Stimulated activated CD8-positive, alpha-beta memory T cell treated with anti-CD3 and anti-CD28 coated beads, Interleukin-12 subunit alpha, Interleukin-12 subunit beta, amount 100 ng/mL, for 24 hours (primary cell): Measurements from ENCODE around the gene OPN1SW.

Experiments
- DNase-seq: peaks from one replicate; pipeline ENCODE4 v3.0.0-alpha.2; 2020; ENCODE audit errors: extremely low read depth

OPN1SW gene

DNA sequence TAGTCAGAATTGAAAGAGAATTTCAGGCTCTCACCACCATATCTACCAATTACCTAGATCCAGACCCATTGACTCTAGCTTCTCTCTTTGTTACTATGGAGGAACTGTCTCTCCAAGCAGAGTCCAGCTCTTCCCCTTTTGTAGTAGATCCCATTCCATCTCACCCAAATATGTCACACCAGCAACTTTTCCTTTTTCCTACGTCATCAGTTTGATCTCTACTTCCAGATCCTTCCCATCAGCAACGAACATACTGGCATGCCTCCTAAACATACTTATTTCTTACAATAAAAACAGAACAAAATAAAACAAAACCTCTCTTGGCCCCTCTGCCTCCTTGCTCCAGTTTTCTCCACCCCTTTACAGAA is 42.3 kb downstream of the OPN1SW start:
- no peak for DNase-seq

DNA sequence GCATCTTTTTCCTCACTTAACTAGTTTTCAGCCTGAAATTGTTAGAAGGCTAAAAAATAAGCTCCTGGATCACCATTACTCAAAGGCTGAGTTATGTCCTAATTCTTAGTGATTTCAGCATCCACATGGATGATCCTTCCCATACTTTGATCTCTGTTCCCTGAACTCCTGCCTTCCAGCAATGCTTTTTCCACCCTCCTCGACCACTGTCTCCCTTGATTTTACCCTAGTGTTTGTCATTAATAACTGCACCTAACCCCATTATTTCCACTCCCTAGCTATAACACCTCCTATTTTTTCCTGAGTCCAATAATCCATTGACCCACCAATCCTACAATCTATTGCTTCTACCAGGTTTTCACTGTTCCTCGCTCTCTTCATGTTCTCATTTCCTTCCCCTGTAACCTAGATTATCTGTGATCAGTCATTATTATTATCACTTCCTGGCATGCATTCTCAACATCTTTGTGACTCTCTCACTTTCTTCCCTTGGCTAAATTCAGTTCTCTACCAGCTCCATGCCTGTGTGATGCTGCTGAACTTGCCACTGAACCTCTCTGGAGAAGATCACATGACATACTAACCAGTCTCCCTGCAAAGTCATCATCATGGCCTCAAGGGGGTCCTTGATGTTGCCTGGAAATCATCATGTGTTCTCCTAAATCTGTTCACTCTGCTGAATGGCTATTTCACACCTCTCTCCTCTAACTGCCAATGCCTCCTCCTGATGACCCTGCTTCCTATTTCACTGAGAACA is 42.9 kb downstream of the OPN1SW start:
- no peak for DNase-seq

DNA sequence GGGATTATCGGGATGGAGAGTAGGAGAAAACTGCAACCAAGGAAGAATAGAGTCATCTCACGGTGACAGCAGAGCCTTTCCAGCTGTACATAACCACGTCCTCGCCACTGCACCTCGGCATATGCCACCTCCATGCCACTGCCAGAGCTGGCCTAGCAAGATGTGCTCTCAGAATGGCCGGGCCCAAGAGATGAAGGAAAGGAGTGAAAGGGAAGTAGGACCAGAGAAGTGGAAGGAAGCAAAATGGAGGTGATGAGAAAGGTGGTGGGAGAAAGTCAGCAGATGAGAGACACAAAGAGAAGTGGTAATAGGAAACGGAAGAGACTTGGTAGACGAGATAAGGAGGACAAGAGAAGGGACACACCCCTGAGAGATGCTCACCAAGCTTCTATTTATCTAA is 44.4 kb downstream of the OPN1SW start:
- no peak for DNase-seq

DNA sequence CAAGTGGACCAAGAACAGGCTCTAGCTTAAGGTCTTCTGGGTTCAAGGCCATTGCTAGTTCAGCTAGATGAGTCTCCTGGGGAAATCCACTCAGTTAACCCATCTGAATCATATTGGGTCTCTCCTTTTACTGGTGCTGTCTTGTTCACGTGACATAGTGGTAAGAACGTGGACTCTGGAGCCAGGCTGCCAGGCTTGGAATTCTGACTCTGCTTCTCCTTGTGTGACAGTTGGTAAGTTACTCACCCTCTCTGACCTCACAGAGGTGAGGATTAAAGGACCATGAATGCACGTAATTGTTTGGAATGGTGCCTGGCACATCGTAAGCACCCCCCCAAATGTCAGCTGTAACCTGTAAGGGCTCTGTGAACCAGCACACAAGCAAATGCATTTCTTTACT is 46.1 kb downstream of the OPN1SW start:
- no peak for DNase-seq

DNA sequence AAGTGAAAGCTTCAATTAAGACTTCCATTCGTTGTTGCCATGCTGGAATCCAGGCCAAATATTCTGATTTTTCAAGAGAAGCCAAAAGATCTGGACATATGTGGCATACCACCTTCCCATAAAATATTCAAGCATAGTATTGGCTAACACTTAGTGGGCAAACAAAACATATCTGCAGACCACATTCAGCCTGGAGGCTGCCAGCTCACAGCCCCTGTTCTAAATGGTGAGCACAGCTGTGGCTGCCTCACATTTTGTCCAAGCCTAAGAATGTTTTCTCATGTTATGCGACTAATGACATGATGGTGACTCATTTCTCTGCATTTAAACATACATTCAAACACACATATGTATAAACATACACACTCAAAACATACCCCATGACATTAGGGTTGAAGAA is 47.0 kb downstream of the OPN1SW start:
- DNase-seq = no peak

DNA sequence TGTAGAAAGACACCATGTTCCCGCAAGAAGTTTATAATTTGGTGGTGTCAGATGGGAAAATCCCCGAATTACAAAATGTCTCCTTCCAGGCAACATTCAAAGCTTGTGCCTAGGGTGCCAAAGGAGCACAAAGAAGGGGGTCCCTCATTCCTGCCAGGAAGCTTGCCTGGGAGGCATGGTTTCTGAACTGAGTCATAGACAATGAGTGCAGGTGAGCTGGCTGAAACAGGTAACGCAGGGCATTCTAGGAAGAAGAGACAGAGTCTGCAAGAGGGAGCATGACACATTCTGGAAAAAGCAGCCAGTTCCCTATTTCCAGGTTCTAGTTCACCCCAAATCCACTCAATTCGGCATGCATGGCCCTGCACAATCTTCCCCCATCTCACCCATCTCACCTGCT is 48.4 kb downstream of the OPN1SW start:
- DNase-seq = no peak

DNA sequence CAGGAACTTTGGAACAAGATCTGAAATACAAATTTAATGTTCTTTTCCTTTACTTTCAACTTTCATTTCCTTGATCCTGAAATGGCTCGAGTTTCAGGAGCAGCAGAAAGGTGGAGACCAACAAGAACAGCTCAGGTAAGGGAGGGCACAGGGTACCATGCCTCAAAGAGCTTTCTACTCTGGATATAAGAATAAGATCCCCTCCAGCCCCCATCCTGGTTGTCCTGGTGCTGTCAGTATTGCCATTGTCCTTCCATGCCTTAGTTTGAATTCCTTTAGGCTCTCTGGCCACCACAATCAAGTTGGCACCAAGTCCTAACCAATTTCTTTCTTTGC is 48.9 kb downstream of the OPN1SW start:
- DNase-seq = no peak

DNA sequence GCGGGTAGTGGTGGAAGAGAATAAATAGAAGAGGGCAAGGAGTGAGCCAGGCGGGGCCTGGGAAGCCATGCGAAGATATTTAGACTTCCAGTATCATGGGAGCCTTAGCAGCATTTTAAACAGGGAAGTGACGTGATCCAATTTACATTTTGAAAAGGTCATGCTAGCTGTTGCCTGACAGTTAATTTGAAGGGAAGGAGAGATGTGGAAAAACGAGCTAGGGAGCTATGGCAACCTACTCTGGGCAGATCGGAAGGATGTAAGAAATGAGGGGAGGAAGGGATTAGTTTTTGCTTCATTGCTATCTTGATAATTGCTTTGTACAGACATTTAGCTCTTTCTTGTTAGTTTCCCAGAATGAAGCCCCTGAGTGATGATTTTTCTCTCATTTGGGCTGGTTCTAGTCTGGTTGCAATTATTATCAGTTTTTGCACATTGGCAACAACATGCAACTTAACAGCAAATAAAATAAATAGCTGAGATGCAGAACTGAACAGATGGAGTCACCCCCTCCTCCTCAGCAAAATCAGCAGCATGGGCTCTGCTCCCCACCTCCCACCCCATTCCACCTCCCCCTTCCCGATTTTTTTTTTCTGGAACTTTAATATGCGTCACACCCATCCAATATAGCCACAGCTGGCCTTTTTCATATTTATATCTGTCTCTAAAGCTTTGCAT is 49.4 kb downstream of the OPN1SW start:
- no peak for DNase-seq

DNA sequence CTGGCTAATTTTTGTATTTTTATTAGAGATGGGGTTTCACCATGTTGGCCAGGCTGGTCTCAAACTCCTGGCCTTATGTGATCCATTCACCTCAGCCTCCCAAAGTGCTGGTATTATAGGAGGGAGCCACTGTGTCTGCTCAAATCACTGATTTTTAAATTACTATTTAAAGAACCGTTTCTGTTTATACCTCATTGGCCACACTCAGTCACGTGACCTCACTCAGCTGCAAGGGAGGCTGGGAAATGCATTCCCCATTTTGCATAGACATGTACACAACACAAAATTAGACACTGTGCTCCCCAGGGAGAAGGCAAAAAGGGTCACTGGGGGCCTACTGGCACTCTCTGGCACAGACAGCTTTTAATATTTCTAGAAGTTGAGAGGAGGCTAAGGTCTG is 50.1 kb downstream of the OPN1SW start:
- DNase-seq = no peak

DNA sequence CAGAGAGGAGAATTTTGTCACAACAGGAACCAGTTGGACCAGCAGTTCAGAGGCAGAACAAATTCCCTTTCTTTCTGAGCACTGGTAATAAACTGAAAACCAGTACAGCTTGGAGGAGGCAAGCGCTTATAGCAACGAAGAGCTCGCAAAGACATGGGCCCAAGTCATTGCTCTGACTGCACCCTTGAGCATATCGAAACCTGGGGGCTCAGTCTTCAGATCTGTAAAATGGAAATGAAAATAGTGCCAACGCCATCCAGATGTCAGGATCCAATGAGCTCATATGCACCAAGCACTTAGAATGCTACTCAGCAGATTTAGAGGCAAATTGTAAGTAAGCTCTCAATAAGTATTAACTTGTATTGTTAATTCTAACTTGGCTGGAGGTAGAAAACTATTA is 50.9 kb downstream of the OPN1SW start:
- no peak for DNase-seq
